GM12875 (cell line): ENCODE data around the gene DOCK2.

Source experiments
- H3K4me3 ChIP-seq: one replicate; pipeline ENCODE4 v1.5.1; 2011; ENCODE audit warnings: low read depth, low read length, control low read depth
- TF ChIP-seq, protein P1 (sequence below): IDR thresholded peaks from 2 replicates; pipeline ENCODE4 v1.5.1; 2011; ENCODE audit warnings: low read depth, mild to moderate bottlenecking, control low read depth, inconsistent platforms, low read length, moderate library complexity, borderline replicate concordance; ENCODE audit not compliant: insufficient read depth

DOCK2 gene

DNA sequence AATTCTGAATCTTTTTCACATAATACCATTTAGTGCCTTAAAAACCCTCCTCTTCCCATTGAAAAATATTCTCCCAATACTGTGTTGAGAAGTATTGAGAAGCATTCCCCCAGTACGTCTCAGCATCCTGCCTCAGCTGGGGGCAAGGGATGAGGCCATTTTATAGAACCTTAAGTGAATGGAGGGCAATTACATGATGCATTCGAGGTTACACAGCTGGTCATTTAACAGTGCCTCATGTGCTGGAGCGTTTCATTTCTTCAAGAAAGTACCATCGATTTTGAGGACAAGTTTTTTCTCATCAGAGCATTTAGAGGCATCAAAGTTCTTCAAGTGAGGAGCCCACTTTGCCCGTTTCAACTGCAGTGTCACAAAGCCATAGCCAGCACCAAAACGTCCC, 135.6 kb downstream of the DOCK2 start:
- TF ChIP-seq, protein P1, sequence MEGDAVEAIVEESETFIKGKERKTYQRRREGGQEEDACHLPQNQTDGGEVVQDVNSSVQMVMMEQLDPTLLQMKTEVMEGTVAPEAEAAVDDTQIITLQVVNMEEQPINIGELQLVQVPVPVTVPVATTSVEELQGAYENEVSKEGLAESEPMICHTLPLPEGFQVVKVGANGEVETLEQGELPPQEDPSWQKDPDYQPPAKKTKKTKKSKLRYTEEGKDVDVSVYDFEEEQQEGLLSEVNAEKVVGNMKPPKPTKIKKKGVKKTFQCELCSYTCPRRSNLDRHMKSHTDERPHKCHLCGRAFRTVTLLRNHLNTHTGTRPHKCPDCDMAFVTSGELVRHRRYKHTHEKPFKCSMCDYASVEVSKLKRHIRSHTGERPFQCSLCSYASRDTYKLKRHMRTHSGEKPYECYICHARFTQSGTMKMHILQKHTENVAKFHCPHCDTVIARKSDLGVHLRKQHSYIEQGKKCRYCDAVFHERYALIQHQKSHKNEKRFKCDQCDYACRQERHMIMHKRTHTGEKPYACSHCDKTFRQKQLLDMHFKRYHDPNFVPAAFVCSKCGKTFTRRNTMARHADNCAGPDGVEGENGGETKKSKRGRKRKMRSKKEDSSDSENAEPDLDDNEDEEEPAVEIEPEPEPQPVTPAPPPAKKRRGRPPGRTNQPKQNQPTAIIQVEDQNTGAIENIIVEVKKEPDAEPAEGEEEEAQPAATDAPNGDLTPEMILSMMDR: no peak
- H3K4me3 ChIP-seq: no peak overlapping the region

- TF ChIP-seq, protein P1: no peak
- no peak overlapping the region for H3K4me3 ChIP-seq
Measured at GRCh38 chr5:169777159-169777558, 140.1 kb downstream of the DOCK2 start.

DNA sequence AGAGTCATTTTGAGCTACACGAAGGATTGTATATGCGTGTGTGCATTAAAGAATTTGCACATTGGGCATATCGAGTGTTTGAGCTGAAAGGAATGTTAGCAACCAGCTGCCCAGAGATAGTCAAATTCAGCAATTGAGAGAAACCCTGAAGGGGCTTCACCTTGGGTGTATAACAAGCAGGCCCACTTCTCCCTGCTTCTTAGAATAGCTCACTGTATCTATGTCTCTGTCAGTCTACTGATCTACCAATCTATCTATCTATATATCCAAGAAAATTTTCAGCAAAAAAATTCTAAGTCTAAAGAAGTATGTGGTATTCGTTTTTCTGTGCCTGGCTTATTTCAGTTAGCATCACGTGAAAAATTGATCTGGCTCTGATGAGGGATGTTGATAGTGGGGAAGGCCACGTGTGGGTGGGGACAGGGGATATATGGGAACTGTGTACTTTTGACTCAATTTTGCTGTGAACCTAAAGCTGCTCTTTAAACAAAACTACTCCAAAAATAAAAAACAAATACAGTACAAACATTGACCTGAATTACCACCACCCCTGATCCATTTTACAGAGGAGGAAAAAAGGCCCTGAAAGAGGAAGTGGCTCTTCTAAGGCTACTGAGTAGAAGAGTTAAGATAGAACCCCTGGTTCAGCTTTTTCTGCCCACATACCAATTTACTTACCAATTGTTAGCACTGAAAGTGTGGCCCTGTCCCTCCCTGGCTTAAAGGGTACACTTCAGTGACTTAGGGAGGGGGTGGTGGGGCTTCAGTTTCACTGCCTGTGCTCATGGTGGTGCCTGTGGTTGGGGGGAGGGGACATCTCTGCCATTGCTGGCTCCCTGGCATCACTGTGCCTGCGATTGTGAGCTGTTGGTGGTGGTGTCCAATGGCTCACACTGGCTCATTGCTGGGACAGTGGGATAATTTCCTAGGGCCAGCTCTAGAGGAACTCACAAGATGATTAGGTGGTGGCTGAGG, 141.8 kb downstream of the DOCK2 start:
- TF ChIP-seq, protein P1: no peak
- no peak overlapping the region for H3K4me3 ChIP-seq

DNA sequence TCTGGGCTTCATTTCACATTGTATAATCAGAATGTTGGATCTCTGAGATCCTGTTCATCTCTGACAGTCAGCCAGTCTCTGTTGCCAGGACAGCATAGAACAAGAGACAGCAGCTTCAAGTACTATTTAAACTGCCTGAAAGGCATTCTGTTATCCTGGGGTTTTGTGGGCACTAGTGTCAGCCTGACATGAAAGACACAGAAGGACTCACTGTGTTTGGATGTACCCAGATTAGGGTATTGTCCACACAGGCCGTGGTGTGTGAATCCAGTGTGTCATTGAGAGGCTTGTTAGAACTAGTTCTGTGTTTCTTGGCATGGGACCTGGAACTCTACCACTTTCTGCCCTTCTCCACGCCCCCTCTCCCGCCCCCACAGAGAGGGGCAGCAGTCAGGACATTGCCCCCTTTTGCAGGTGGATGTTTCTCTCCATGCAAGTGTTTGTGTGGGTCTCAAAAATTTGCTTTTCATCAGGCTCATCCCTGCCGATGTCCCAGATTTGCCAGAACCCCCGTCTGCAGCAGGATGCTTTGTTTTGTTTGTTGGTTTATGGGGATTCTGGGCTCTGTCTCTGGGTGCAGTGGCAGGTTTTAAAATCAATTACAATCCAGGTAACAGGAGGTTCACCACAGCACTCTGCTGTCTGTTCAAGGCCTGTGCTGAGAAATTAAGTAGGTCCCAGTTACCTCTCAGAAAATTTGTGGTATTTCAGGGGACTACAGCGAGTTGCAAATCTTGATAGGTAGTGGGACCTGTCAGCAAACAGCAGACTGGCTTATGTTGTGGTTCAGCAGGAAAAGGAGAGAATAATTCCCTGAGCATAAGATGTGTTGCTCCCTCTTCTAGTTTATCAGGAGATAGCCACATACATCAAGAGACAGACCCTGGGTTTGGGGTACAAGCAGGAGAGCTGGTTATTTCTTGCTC, 144.6 kb downstream of the DOCK2 start:
- H3K4me3 ChIP-seq: no peak overlapping the region
- TF ChIP-seq, protein P1: no peak

DNA sequence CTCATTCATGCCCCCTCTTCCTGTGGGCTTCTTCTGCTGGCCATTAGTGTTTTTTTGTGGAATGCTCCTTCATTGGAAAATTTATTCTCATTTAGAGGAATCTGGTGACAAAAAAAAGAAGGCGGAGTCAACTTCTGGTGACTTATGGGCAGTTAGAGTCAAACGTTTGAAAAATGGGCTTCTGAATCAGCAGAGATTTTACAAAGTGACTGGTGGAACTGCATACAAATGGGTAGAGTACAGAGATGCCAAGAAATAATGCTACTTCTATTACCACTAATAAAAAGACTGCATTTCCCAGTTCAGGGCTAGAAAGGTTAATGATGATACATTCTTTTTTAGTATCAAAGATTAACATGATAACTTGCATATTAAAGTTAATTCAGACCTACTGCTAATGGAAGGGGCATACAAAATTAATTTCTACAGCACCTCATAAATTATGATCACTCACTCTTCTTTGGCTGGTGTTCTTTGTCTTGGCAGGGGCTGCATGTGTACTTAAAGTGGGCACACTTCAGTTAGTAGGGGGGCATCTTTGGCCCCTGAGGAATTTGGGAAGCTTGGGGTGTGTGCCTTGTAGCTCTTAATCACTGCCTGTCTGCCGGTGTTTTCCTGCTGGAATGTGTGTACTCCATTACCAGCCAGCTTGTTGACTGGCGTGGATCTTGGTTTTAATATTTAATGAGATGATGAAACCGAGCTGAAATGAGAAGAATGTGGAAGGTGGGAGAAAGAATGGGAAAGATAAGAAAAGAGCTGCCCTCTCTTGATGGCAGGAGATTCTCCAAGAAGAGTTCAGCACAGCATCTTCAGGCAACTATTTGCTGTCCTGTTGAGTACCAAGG, 148.9 kb downstream of the DOCK2 start:
- no peak overlapping the region for H3K4me3 ChIP-seq
- TF ChIP-seq, protein P1: no peak

DNA sequence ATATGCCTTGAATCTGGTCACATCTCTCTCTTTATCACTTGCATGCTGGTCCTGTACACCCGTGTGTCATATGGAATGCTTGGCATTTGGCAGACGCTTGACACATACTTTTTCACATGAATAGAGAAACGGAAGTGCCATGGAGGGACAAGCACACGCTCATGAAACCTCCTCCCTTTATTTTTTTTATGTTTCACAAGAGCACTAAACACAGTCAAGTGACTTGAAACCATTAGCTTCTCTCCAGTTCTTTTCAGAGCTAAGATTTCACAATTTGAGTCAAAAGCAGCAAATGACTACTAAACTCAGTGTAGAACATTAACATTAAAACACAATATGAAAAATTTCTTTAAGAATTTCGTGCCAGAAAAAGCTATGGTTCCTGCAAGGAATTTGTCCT, 151.1 kb downstream of the DOCK2 start:
- H3K4me3 ChIP-seq: no peak overlapping the region
- TF ChIP-seq, protein P1: no peak
